ENCODE data around the gene LRPAP1. TPM values are rescaled to one million over a fixed set of nuclear protein-coding genes. Genes with fewer than 3 reads are reported as not detected.

Gene LRPAP1
- total RNA-seq, 1 experiment from 2014 or later: 171 TPM

GRCh38 chr4:3514806-3515501 is 17.3 kb downstream of the LRPAP1 start:
- no peaks in the 10 kb centered on the region for H3K27me3 ChIP-seq (replicated peaks; ENCODE audit: insufficient read depth, low read depth, low read length, poor library complexity)
- TF ChIP-seq, protein P1, sequence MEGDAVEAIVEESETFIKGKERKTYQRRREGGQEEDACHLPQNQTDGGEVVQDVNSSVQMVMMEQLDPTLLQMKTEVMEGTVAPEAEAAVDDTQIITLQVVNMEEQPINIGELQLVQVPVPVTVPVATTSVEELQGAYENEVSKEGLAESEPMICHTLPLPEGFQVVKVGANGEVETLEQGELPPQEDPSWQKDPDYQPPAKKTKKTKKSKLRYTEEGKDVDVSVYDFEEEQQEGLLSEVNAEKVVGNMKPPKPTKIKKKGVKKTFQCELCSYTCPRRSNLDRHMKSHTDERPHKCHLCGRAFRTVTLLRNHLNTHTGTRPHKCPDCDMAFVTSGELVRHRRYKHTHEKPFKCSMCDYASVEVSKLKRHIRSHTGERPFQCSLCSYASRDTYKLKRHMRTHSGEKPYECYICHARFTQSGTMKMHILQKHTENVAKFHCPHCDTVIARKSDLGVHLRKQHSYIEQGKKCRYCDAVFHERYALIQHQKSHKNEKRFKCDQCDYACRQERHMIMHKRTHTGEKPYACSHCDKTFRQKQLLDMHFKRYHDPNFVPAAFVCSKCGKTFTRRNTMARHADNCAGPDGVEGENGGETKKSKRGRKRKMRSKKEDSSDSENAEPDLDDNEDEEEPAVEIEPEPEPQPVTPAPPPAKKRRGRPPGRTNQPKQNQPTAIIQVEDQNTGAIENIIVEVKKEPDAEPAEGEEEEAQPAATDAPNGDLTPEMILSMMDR (conservative IDR thresholded peaks at IDR 0.05; ENCODE audit: low read depth, low read length): peak; percentile 43
- no peak for TF ChIP-seq EZH2 (IDR thresholded peaks at IDR 0.05; ENCODE audit: borderline replicate concordance, low read depth, low read length, poor library complexity, severe bottlenecking)
- no TSS peak for BruUV-seq (replicated peaks)
- no peak overlapping the region for H3K27ac ChIP-seq (ENCODE audit: low read depth, low read length, poor library complexity, severe bottlenecking)
- no peaks in the 10 kb centered on the region for H3K4me1 ChIP-seq (ENCODE audit: insufficient read depth, low read length, poor library complexity, severe bottlenecking)
- DNase-seq (ENCODE audit: low spot score): no peak
- no peaks in the 10 kb centered on the region for H3K9me3 ChIP-seq (ENCODE audit: low read depth, low read length, poor library complexity, severe bottlenecking)
- ChIA-PET CTCF (interaction anchor here (0.6 to 0.9 kb wide), 2 partner anchors 16 to 34 kb away, joined by 3 to 4 read pairs; no protein-coding TSS in a partner anchor), POLR2A (ENCODE audit: low non-redundant PET) (interaction anchor here (0.6 kb wide), 1 partner anchor 23 kb away, joined by 3 read pairs; no protein-coding TSS in a partner anchor)
- peaks cover 76% of the 10 kb centered on the region for H3K36me3 ChIP-seq (ENCODE audit: insufficient read depth, low read length, poor library complexity, severe bottlenecking)
- intact Hi-C loops (cut with micrococcal nuclease; ENCODE audit: unreplicated experiment): no loop called here
- H3K4me3 ChIP-seq (ENCODE audit: low read depth, low read length, poor library complexity, severe bottlenecking): no peak overlapping the region

GRCh38 chr4:3514221-3514780 is 17.9 kb downstream of the LRPAP1 start:
- no TSS peak for BruUV-seq (replicated peaks)

GRCh38 chr4:3513807-3514206 is 18.4 kb downstream of the LRPAP1 start:
- TF ChIP-seq EZH2 (IDR thresholded peaks at IDR 0.05; ENCODE audit: borderline replicate concordance, low read depth, low read length, poor library complexity, severe bottlenecking): no peak
- TF ChIP-seq, protein P1 (conservative IDR thresholded peaks at IDR 0.05; ENCODE audit: low read depth, low read length): no peak
- CTCF ChIA-PET: no interaction called here
- POLR2A ChIA-PET (ENCODE audit: low non-redundant PET): no interaction called here
- Histone ChIP-seq H3K4me1 (ENCODE audit: insufficient read depth, low read length, poor library complexity, severe bottlenecking) (no peaks in the 10 kb centered on the region), H3K36me3 (ENCODE audit: insufficient read depth, low read length, poor library complexity, severe bottlenecking) (peaks cover 72% of the 10 kb centered on the region), H3K9me3 (ENCODE audit: low read depth, low read length, poor library complexity, severe bottlenecking) (no peaks in the 10 kb centered on the region), H3K27ac (ENCODE audit: low read depth, low read length, poor library complexity, severe bottlenecking) (no peak overlapping the region), H3K27me3 (replicated peaks; ENCODE audit: insufficient read depth, low read depth, low read length, poor library complexity) (no peaks in the 10 kb centered on the region), H3K4me3 (ENCODE audit: low read depth, low read length, poor library complexity, severe bottlenecking) (no peak overlapping the region)
- DNase-seq (ENCODE audit: low spot score): no peak
- no TSS peak for BruUV-seq (replicated peaks)
- intact Hi-C loops (cut with micrococcal nuclease; ENCODE audit: unreplicated experiment): no loop called here

More at GRCh38 chr4:3514221-3514780, 17.9 kb downstream of the LRPAP1 start:
- H3K9me3 ChIP-seq (ENCODE audit: low read depth, low read length, poor library complexity, severe bottlenecking): no peaks in the 10 kb centered on the region
- ChIA-PET POLR2A (ENCODE audit: low non-redundant PET) (interaction anchor here (0.6 kb wide), 1 partner anchor 22 kb away, joined by 3 read pairs; no protein-coding TSS in a partner anchor), CTCF (interaction anchor here (0.9 kb wide), 1 partner anchor 34 kb away, joined by 4 read pairs; no protein-coding TSS in a partner anchor)
- TF ChIP-seq, protein P1 (conservative IDR thresholded peaks at IDR 0.05; ENCODE audit: low read depth, low read length): no peak
- no peak for TF ChIP-seq EZH2 (IDR thresholded peaks at IDR 0.05; ENCODE audit: borderline replicate concordance, low read depth, low read length, poor library complexity, severe bottlenecking)
- H3K36me3 ChIP-seq (ENCODE audit: insufficient read depth, low read length, poor library complexity, severe bottlenecking): peaks cover 74% of the 10 kb centered on the region
- no peak overlapping the region for H3K27ac ChIP-seq (ENCODE audit: low read depth, low read length, poor library complexity, severe bottlenecking)
- H3K4me3 ChIP-seq (ENCODE audit: low read depth, low read length, poor library complexity, severe bottlenecking): no peak overlapping the region
- DNase-seq (ENCODE audit: low spot score): no peak
- no peaks in the 10 kb centered on the region for H3K27me3 ChIP-seq (replicated peaks; ENCODE audit: insufficient read depth, low read depth, low read length, poor library complexity)
- intact Hi-C loops (cut with micrococcal nuclease; ENCODE audit: unreplicated experiment): no loop called here
- no peaks in the 10 kb centered on the region for H3K4me1 ChIP-seq (ENCODE audit: insufficient read depth, low read length, poor library complexity, severe bottlenecking)
